ENCODE data around the gene KCNJ16. TPM values are rescaled to one million over a fixed set of nuclear protein-coding genes. Genes with fewer than 3 reads are reported as not detected.

KCNJ16 gene
- not detected in 2 replicates for total RNA-seq

GRCh38 chr17:70074956-70075355, at the start of gene KCNJ16:
KCNJ16 (plus strand) TSS chr17:70075225; CDS start chr17:70132088, 56,863 bp downstream.

DNA sequence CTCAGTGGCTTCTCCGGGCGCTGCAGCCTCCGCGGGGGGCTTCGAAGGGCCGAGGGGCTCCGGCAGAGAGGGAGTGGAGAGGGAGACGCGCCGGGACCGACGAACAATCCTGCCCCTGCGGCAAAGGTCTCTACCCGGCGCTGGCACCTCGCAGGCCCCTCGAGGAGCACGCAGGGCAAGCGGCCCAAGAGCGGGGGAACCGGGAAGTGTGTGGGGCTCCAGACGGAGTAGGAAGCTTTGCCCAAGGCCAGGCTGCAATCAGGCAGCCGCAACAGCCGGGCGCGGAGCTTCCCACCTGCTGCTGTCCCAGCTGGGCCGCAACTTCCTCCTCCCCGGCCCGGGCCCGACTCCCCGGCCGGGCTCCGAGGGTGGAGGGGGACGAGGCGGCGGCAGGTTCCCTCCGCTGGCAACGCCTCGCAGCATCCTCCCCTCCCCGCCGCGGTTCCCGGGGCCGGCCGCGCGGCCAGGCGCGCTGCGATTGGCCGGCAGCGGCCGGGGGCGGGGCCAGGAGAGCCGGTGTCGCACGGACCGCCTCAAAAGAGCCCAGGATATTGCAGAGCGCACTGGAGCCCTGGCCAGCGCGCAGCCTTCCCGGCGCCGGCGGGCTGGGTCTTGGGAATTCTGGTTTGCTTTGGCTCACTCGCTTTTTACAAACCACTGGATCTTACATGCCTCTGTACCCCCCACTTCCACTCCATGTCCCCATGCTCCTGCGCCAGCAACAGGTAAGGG, 94.1 kb downstream of the KCNJ16 start, which contains the start of gene KCNJ2:
KCNJ2 (plus strand) TSS at position 556 of the 732 bp plus-strand sequence. CDS start 5,508 bp downstream, outside the sequence.

Other genes with a start within 250 kb of the KCNJ16 start
- gene KCNJ2, start 94.3 kb downstream of the KCNJ16 start, total RNA-seq = 1.7 and 3.7 TPM in 2 replicates

Measured in epithelial cell of alveolus of lung (primary cell).